GM10266 (cell line): ENCODE results near the gene FOXE3.

Source experiments
- DNase-seq: peaks from one replicate; pipeline ENCODE4 v3.0.0; 2012; ENCODE audit errors: extremely low spot score
- TF ChIP-seq, protein P1 (sequence below): IDR thresholded peaks from 2 replicates; pipeline ENCODE4 v1.5.1; 2012; ENCODE audit warnings: mild to moderate bottlenecking, low read depth; ENCODE audit not compliant: control insufficient read depth, insufficient read depth; ENCODE audit errors: missing control alignments

Gene FOXE3

DNA sequence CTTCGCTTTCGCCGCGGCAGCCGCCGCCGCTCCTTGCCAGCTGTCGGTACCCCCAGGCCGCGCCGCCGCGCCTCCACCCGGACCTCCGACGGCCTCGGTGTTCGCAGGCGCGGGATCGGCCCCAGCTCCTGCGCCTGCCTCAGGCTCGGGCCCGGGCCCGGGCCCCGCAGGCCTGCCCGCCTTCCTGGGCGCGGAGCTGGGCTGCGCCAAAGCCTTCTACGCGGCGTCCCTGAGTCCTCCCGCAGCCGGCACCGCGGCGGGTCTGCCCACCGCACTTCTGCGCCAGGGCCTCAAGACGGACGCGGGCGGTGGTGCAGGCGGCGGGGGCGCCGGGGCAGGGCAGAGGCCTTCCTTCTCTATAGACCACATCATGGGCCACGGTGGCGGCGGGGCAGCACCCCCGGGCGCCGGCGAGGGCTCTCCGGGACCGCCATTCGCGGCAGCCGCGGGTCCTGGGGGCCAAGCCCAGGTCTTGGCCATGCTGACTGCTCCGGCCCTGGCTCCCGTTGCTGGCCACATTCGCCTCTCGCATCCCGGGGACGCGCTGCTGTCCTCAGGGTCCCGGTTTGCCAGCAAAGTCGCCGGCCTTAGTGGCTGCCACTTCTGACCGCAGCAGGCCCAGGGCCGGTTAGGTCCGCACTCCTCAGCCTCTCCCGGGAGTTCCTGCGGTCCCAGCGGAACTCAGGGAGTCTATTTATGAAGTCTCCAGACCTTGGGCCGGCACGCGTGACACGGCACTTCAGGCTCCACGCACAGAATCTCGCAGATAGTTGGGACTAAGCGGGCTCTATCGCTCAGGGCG is 23.1 kb downstream of the FOXE3 start:
- TF ChIP-seq, protein P1, sequence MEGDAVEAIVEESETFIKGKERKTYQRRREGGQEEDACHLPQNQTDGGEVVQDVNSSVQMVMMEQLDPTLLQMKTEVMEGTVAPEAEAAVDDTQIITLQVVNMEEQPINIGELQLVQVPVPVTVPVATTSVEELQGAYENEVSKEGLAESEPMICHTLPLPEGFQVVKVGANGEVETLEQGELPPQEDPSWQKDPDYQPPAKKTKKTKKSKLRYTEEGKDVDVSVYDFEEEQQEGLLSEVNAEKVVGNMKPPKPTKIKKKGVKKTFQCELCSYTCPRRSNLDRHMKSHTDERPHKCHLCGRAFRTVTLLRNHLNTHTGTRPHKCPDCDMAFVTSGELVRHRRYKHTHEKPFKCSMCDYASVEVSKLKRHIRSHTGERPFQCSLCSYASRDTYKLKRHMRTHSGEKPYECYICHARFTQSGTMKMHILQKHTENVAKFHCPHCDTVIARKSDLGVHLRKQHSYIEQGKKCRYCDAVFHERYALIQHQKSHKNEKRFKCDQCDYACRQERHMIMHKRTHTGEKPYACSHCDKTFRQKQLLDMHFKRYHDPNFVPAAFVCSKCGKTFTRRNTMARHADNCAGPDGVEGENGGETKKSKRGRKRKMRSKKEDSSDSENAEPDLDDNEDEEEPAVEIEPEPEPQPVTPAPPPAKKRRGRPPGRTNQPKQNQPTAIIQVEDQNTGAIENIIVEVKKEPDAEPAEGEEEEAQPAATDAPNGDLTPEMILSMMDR = no peak
- no peak for DNase-seq

DNA sequence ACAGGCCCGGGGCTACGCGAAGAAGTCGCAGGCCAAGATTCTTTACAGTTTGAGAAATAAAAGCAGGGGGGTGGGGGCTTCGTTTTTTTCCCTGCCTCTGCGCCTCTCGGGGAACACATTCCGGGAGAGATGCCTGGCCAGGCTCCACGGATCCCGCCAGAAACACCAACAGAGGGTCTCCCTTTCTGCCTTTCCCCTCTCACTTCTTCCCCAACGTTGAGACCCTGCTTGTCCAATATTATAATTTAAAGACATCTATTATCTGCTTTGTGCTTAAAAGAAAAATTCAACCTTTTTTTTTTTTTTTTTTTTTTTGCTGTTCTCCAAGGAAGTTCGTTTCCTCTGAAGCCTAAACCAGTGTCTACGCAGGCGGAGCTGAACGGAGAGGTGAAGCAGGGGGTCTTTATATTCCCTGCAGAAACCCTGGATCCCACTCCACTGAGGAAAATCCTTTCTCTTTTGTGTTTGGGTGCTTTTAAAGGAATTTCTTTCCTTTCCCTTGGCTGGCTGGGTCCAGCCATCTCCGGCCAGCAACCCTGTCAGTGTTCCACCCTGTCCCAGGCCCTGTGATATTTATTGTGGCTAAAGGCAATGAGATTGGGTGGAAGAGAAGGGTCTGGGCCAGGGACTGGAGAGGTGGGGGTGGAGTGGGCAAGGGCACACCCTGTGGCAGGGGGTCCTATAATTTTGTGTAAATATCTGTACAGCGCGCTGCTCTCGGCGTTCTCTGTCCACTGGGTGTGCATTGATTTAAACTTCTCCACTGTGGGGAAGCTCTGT is 23.9 kb downstream of the FOXE3 start:
- no peak for DNase-seq
- TF ChIP-seq, protein P1 = no peak

DNA sequence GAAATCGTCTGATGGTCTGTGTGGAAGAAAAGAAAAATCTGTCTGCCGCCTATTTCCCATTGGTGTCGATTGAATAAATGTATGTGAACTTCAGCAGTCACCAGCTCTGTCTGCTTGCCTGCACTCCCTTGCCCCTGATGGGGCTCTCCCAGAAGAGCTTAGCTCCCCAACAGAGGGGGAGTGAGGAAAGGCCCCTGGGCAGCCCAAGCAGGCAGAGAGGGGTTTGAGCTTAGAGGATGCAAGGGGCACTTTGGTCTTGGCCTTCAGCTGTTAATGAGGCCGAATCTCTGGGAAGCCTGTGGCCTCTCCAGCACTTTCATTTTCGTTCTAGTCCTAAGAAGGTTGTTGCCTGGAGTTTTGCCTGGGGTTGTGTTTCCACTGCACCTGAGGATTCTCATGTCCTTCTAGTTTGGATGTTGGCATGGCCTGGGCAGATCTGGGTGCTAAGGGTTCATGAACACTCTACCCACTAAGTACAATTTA is 24.6 kb downstream of the FOXE3 start:
- no peak for DNase-seq
- TF ChIP-seq, protein P1 = no peak

DNA sequence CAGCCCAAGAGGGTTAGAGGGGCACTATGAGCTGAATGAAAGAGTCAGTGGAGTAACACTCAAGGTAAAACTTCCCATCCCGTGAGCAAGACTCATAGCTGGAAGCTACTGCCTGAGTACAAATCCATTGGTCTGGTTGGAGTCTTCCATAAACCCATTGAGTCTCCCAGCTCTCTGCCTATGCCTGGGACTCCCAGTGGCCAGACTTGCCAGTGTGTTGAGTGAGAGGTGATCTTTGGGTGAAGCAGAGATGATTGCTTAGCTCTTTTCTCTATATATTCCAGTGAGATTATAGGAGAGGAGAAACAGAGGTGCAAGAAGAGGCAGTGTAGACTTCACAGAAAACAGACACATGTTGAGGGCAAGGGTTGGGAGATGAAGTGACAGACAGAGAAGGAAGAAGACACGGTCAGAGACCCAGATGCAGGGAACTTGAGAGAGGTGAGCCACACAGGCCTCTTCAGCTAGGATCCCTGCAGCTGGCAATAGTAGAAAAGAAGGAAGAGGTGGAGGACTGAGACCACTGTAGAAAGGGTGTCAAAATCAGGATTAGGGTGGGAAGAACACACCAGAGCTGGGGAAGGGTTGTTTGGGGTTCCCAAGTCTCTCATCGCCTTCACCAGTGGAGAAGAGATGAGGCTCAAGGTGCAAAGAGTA is 25.5 kb downstream of the FOXE3 start:
- TF ChIP-seq, protein P1 = no peak
- DNase-seq = no peak

DNA sequence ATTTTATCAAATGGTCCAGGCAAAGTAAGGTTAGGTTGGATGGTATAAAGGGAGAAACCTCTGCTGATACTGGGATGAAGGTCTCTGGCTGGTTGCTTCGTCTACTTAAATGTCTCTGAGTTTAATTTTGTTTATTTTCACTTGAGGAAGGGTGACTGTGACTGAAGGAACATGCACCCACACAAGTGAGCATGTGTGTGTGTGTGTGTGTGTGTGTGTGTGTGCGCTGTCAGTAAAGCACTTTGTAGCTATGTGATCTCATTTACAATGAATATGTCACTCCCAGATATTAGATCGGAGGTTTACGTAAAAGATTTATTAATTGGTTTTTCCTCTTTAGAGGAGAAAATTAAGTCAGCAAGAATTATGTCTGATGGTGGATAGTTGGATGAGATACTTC is 26.1 kb downstream of the FOXE3 start:
- TF ChIP-seq, protein P1 = no peak
- DNase-seq = no peak

DNA sequence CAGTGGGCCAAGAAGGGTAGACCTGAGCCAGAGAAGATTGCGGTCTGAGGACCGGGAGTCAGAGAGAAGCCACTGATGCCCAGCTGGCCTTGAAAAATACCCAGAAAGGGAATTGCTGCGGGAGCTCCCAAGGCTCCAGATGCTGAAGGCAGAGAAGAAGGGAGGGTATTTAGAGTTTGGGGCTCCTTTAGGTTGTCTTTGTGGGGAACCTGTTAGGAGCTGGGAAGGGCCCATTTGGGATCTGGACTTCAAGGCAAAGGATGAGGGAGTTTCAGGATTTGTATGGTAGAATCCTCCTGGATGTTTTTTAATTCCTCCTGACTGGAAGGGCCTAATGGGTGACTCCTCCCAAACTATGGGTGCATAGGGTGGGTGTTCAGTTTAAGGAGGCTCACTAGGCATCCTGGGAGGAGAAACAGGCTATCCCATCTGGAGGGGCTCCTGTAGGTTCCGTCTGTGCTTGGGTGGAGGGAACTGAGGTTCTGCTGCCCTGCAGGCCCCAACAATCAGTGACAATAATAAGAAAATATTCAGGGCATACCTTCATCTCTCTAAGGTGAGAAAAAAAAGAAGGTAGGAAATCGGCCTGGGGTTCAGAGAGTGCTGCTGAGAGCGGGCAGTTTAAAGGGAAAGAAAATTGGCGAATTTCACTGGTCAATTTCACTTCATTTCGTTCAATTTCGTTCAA is 26.9 kb downstream of the FOXE3 start:
- no peak for DNase-seq
- TF ChIP-seq, protein P1 = no peak
